ENCODE measurements around the gene RBMX. TPM values are rescaled to one million over a fixed set of nuclear protein-coding genes. Genes with fewer than 3 reads are reported as not detected.

The RBMX gene
- total and polyA plus RNA-seq, 2 donors (not counting 3 experiments of a cell fraction or from before 2014, with no cell fraction given): 117 to 235 TPM

DNA sequence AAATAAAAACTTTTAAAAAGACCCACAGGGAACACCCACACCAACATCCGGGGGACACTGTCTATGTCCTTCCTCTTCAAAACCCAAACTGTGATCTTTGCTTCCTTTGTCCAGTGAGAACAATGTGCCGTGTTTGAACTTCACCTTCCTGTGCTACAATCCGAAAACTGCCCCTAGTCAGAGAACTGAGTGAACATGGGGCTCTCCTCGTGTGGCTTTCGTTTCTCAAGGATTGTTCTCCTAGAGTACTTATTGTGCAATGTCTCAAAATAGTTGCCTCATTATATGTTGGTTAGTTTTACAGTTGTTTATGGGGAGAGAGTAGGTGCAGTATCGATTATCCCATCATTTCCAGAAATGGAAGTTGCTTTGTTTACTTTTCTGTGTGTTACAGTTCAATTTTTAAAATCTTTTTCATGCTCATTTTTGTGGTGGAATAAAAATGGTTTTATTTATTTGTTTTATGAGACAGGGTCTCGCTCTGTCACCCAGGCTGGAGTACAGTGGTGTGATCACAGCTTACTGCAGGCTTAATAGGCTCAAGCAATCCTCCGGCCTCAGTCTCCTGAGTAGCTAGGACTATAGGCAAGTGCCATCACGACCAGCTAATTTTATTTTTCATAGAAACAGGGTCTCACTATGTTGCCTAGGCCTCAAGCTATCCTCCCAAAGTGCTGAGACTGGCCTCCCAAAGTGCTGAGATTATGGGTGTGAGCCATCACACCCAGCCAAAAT is 29.9 kb downstream of the RBMX start:
- TF ChIP-seq JUN (IDR thresholded peaks at IDR 0.05; ENCODE audit: borderline replicate concordance, insufficient read depth, insufficient read length, low read depth): no peak
- no peak for TF ChIP-seq EZH2 (IDR thresholded peaks at IDR 0.05; ENCODE audit: borderline replicate concordance, low read depth, low read length, severe bottlenecking)
- TF ChIP-seq, protein P1, sequence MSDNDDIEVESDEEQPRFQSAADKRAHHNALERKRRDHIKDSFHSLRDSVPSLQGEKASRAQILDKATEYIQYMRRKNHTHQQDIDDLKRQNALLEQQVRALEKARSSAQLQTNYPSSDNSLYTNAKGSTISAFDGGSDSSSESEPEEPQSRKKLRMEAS (IDR thresholded peaks at IDR 0.05; ENCODE audit: insufficient read depth, insufficient read length): no peak
- TF ChIP-seq FOS (IDR thresholded peaks at IDR 0.05; ENCODE audit: borderline replicate concordance, insufficient read depth, low read length): no peak
- no peak for TF ChIP-seq POLR2AphosphoS5 (IDR thresholded peaks at IDR 0.05; ENCODE audit: insufficient read depth, low read depth, low read length)
- TF ChIP-seq GATA2 (IDR thresholded peaks at IDR 0.05; ENCODE audit: insufficient read depth, insufficient read length, low read depth, low read length): no peak
- TF ChIP-seq, protein P2, sequence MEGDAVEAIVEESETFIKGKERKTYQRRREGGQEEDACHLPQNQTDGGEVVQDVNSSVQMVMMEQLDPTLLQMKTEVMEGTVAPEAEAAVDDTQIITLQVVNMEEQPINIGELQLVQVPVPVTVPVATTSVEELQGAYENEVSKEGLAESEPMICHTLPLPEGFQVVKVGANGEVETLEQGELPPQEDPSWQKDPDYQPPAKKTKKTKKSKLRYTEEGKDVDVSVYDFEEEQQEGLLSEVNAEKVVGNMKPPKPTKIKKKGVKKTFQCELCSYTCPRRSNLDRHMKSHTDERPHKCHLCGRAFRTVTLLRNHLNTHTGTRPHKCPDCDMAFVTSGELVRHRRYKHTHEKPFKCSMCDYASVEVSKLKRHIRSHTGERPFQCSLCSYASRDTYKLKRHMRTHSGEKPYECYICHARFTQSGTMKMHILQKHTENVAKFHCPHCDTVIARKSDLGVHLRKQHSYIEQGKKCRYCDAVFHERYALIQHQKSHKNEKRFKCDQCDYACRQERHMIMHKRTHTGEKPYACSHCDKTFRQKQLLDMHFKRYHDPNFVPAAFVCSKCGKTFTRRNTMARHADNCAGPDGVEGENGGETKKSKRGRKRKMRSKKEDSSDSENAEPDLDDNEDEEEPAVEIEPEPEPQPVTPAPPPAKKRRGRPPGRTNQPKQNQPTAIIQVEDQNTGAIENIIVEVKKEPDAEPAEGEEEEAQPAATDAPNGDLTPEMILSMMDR (IDR thresholded peaks at IDR 0.05; ENCODE audit: extremely low read depth in 1 of 2, insufficient read depth in 1 of 2, low read depth in 1 of 2, low read length in 2 of 2): no peak
- TF ChIP-seq MYC (IDR thresholded peaks at IDR 0.05; ENCODE audit: low read depth, low read length): no peak
- TF ChIP-seq POLR2A (IDR thresholded peaks at IDR 0.05; ENCODE audit: low read depth, low read length): no peak
- Histone ChIP-seq H3K4me3 (replicated peaks in 1 of 3; ENCODE audit: insufficient read depth in 1 of 3, low read depth in 1 of 3, low read length in 3 of 3) (no peak overlapping the region), H3K9ac (replicated peaks; ENCODE audit: extremely low read depth, insufficient read depth, low read length) (no peak overlapping the region), H3K9me3 (replicated peaks; ENCODE audit: control insufficient read depth, insufficient read depth, low read length) (no peaks in the 10 kb centered on the region), H3K4me2 (ENCODE audit: insufficient read depth, low read length) (peak overlapping the region; percentile 36), H3K27me3 (ENCODE audit: control insufficient read depth in 2 of 2, insufficient read depth in 2 of 2, low read length in 2 of 2) (no peaks in the 10 kb centered on the region), H3K4me1 (ENCODE audit: control insufficient read depth, extremely low read depth, insufficient read depth, low read length) (peaks cover 6% of the 10 kb centered on the region), H3K36me3 (ENCODE audit: control insufficient read depth in 2 of 2, extremely low read depth in 1 of 2, insufficient read depth in 2 of 2, low read length in 2 of 2) (no peaks in the 10 kb centered on the region), H3K79me2 (ENCODE audit: control insufficient read depth, insufficient read depth, low read length) (no peaks in the 10 kb centered on the region), H3K9me1 (replicated peaks; ENCODE audit: control insufficient read depth, extremely low read depth, insufficient read depth, low read length) (no peaks in the 10 kb centered on the region), H4K20me1 (replicated peaks; ENCODE audit: control insufficient read depth, extremely low read depth, insufficient read depth, low read length) (no peaks in the 10 kb centered on the region), H3K27ac (ENCODE audit: insufficient read depth, low read depth, low read length) (peak overlapping the region; percentile 18), H2AFZ (ENCODE audit: low read depth, low read length) (no peak overlapping the region)
- ChIA-PET CTCF (no interaction called here), POLR2A (no interaction called here)
- dilution Hi-C loops (cut with MboI; ENCODE audit: extremely low pct_ligation_motif_present, low sequenced_read_pairs) (no loop called here), intact Hi-C loops (cut with micrococcal nuclease) (no loop called here)
- DNase-seq (ENCODE audit: low read depth, low spot score) (peak; percentile 2), FAIRE-seq (peak; percentile 81)
- no TSS peak for BruUV-seq (replicated peaks)

Data from endothelial cell of umbilical vein (primary cell).